GM21515 (cell line): ENCODE results near the gene VSTM2B.

Source experiments
- ATAC-seq: cut with Tn5 transposase; IDR thresholded peaks from one replicate; pipeline ENCODE4 v1.9.1; 2021; ENCODE audit not compliant: unreplicated experiment

Gene VSTM2B

DNA sequence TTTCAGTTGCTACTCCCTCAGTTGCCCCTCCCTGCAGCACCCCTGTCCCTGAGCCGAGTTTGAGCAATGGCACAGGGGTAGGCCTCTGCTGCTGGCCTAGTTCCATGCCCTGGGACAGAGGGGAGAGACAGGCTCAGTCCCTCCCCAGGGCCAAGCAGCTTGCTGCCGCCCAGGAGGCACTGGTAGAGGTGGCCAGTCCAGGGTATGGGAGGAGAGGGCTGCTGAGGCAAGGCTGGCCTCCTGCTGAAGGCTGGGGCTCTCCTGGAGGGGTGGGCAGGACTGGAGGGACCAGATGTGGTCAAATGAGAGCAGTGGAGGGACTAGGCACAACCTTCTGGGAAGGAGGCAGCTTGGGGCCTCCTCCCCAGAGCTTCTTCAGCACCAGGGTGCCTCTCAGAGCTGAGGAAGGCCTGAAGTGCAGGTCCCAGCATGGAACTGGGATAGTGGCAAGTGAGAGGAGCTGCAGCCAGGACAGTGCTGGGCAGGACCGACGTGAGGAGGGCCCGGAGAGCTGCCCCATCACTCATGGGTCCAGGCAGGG is 29.8 kb upstream of the VSTM2B start:
- ATAC-seq: no peak

DNA sequence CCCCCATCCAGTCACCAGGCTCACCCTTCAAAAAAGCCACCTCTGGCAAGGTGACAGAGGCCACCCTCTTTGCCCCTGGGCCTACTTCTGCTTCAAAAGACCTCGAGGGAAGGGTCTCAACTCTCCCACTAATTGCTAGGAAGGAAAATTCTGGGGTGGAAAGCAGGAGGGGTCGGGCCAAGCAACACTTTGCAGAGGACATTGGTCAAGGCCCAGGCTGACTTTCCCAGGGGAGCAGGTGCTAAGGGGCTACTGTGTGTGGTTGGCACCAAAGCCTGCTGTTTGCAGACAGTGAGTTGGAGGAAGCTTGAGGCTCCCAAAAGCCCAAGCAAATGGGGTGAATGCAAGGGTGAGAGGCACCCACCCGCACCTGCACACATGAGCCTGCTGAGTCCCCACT is 28.6 kb upstream of the VSTM2B start:
- no peak for ATAC-seq

- ATAC-seq: no peak
These were observed 27.9 kb upstream of the VSTM2B start for GRCh38 chr19:29497686-29498436.

GRCh38 chr19:29499261-29499920 is 26.4 kb upstream of the VSTM2B start:
- ATAC-seq: no peak

DNA sequence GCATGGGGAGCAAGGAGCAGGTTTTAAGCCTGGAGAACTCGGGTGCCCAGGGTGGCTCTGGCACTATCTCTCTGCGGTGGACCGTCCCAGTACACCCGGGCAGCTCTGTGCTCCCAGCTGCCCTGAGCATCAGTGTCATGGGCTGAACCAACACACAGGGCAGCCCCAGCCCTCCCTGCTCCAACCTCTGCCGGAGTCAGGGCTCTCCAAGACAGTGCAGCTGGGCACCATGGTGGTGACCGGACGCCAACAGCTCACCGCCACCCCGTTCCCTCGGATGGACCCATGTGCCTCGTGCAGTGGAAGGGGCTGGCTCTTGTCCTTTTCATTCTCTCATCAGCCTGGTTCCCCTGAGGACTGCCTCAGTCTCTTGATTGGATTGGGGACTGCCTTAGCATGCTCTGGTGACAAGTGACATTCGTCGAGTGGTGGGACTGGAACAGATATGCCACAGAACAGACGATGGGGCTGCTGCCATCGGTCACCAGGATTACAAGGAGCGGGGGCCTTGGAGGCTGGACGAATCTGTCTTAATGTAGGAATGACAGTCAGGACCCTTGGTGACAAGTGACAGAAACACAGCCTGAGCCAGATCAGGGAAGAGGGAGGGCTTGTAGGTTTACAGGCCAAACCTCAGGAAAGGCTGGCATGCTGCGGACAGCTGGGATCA is 25.7 kb upstream of the VSTM2B start:
- no peak for ATAC-seq

GRCh38 chr19:29501816-29502580 is 23.8 kb upstream of the VSTM2B start:
- no peak for ATAC-seq

DNA sequence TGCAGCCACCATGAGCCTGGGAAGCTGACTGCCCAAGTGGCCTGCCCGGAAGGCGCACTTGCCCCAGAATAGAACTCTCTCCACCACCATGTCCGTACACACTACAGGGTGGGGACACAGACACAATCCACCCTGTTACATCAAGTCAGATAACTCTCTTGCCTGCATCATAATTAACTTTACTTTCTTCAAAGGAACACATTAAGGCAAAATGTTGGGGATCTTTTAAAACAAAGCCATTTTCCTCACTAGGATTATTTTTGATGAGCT is 23.3 kb upstream of the VSTM2B start:
- no peak for ATAC-seq

GRCh38 chr19:29503140-29503758 is 22.5 kb upstream of the VSTM2B start:
- ATAC-seq: no peak

GRCh38 chr19:29503785-29504184 is 22.0 kb upstream of the VSTM2B start:
- ATAC-seq: no peak

DNA sequence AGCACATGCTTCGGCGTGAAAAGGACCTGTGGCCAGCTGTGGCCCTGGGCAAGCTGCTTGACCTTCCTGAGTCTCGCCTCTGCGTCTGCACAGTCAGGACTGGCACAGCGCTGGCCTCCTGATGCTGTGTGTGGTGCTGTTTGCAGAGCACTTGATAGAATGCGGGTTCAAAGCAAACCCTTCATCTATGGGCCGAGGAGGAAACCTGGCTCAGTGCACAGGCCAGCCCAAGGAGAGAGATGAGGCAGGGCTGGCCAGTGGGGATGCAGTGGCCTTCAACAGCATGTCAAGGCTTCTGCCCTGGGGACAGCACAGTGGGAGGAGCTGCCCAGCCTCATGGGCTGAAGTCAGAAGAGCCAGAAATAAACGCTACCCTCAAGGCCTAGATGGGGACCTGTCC is 21.3 kb upstream of the VSTM2B start:
- no peak for ATAC-seq

DNA sequence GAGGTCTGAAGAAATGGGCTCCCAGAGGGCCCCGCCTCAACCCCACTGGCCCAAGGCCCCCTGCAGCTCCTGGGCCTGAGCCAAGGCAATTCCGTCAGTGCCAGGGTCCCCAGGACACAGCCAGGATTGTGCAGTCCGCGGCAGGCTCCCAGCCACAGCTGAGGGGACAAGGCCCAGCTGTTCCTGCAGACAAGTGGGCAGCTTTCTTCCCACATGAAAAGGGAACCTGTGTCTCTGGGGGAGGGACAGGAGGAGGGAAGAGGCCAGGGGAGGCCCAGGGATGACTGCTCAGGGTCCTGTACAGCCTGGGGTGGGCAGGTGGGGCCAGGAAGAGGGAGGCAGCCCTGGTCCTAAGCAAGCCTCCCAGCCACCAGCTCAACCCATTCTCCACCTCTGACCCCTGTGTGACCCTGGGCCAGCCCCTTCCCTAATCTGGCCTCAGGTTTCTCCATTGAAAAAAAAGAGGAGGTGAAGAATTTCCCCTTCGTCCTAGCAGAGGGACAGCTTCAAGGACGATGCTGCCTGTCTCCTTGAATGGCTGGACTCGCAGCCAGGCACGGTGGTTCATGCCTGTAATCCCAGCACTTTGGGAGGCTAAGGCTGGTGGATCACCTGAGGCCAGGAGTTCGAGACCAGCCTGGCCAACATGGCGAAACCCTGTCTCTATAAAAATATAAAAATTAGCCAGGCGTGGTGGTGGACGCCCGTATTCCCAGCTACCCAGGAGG is 20.5 kb upstream of the VSTM2B start:
- ATAC-seq: no peak

- ATAC-seq: no peak
These were observed 19.2 kb upstream of the VSTM2B start for GRCh38 chr19:29506619-29506911.

DNA sequence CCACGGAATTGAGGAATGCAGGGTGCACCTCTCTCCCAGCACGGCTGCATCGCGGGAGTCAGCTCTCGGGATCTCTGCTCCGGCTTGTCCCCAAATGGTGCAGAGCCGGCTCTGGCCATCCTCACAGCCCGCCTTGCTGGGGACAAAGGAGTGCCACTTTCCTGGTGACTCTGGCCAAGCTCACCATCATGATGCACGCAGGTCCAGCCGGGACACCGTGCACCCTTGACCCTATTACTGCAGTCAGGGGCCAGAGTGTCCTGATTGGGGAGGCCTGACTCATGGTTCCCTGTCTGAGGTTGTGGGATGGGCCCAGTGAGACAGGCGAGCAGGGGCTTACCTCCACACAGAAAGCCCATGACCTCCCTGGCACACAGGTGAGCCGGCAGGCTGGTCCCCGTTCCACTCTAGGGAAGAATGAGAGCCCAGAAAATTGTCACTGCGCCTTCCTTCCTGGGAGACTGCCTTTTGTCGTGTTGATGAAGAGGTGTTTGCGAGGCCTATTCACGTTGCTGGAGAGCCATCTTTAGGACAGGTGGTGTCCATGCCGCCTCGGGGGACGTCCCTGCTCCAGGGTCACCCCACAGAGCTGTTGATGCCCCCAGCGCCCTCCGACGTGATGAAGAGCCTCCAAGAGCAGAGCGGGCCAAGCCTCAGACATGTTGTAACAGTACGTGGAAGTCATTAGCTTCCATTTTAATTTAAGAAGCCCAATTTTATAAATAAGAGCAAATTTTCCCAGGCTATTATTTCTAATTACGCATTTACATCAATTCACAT is 18.5 kb upstream of the VSTM2B start:
- ATAC-seq: no peak

DNA sequence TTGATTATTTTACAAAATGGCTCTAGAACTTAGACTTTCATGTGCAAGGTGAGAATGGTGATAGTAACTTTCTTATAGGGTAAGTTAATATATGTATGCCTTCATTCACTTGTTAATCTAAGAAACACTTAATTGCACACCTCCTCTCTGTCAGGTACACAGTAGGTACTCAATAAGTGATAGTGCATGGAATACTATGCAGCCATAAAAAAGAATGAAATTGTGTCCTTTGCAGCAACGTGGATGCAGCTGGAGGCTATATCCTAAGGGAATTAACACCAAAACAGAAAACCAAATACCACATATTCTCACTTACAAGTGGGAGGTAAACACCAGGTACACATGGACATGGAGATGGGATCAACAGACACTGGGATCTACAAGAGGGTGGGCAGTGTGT is 17.6 kb upstream of the VSTM2B start:
- no peak for ATAC-seq

GRCh38 chr19:29509456-29509855 is 16.3 kb upstream of the VSTM2B start:
- ATAC-seq: no peak

DNA sequence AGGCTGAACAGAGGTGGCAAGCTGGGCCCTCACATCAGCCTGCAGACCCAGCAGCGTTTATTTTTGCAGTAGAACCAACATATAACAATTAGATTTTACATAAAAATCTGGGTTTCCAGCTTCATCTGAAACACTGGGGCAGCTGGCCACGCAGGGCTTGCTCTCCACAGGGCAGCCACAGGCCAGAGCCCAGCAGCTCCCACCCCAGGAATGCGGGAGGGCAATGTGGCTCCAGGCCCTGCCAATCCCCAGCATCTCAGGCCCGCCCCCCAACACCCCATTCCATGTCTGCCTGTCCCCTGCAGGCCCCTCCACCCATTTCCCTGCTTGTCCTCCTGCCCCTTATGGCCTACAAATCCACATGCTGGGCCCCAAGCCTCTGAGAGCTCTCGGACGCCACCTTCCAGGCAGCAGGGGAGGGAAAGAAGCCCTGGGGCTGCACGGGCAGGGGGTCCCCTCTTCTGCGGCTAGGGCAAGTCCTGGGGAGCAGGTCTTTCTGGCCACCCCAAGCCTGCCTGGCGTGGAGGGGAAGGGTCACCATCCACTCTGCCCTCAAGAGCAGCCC is 15.0 kb upstream of the VSTM2B start:
- no peak for ATAC-seq

- ATAC-seq: no peak
These were observed 14.0 kb upstream of the VSTM2B start for GRCh38 chr19:29511768-29512167.

GRCh38 chr19:29512748-29513147 is 13.0 kb upstream of the VSTM2B start:
- no peak for ATAC-seq

DNA sequence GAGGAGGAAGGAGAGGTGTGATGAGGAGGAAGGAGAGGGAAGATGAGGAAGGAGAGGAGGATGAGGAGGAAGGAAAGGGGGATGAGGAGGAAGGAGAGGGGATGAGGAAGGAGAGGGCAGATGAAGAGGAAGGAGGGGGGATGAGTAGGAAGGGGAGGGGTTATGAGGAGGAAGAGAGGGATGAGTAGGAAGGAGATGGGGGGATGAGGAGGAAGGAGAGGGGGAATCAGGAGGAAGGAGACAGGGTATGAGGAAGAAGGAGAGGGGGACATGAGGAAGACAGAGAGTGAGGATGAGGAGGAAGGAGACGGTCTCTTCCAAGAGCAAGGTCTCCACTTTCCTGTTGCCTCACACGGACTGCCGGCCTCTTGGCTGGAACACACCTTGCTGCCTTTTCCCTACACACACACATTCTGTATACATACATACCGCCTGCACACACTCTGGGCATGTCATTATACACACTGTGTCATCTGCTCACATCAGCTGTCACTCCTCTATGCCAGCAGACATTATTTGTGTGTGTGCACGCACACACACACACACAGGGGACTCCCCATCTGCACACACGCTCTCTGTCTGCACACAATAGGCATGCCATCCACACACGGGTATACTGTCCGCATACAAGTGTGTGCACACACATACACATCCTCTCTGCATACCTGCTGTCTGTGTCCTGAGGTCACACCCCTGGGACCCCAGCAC is 11.1 kb upstream of the VSTM2B start:
- no peak for ATAC-seq
